NCI-H2227 (cell line): Measurements from ENCODE around the gene SUGP1.
A peak's percentile ranks its signal among the peaks of the same experiment; 100 is the strongest.

Experiments used
- DNase-seq: peaks from one replicate; lab custom pipeline; 2025; ENCODE audit not compliant: unreplicated experiment; lab: John Stamatoyannopoulos, UW

Gene SUGP1

DNA sequence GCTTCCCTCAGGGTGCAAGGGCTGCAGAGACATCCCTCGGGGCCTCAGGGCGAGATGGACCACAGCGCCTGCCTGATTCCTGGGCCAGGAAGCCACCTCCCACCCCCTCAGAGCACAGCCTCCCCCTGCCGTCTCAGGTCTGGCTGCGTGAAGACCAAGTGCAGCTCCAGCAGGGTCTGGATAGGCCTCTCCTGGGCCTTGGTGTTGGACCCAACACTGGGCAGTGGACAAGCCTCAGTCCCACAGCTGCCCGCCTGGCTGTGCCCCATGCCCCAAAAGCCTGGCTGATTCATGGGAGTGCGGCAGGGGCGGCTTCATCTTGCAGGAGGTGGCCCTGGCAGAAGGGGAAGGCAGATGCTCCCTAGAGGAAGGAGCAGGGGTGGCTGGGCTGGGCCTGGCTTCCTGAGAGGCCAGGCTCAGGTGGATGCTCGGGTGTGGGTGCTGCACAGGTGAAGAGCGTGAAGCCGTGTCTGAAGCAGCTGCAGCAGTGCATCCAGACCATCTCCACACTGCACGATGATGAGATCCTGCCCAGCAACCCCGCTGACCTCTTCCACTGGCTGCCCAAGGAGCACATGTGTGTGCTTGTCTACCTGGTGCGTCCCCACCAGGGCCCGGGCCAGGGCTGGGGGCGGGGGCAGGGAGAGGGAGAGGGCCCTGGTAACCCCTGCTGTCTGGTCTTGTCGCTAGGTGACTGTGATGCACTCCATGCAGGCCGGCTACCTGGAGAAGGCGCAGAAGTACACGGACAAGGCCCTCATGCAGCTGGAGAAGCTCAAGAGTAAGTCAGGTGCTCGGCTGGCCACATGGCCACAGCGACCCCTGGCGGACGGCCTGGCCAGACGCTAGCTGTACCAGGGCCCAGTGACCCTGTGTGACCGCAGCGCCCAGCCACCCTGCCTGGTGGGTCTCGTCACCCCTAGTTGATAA, 22.0 kb upstream of the SUGP1 start:
- DNase-seq = peak; percentile 53

DNA sequence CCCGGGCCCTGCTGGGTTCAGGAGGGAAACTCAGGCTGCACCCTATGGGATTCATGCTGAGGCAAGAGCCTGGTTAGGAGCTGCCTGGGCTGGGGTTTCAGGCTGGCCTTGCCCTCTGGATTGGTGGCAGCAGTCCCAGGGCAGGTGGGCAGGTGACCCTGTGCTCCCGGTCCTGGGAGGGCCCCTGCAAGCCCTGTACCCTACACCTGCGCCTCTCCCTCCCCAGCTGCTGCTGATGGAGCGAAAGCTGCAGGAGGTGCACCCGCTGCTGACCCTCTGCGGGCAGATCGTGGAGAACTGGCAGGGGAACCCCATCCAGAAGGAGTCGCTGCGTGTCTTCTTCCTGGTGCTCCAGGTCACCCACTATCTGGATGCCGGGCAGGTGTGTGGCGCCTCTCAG, 20.7 kb upstream of the SUGP1 start:
- no peak for DNase-seq

DNA sequence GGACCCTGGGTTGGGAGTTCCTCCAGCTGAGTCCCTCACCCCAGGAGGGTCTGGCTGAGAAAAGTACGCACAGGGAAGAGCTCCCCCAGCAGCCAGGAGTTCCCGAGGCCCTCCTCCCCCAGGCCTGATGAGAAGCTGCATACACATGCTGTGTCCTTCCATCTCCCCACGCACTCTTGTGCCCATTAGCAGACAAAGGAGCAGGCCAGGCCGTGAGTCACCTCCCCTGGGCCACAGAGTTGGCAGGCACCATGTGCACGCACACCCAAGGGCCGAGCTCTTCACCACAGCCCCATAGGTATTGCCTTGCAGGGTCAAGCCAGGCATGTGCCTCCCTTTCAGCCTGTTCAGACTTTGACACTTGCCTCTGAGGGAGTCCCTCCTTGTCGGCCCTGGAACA, 17.8 kb upstream of the SUGP1 start:
- DNase-seq = no peak

DNA sequence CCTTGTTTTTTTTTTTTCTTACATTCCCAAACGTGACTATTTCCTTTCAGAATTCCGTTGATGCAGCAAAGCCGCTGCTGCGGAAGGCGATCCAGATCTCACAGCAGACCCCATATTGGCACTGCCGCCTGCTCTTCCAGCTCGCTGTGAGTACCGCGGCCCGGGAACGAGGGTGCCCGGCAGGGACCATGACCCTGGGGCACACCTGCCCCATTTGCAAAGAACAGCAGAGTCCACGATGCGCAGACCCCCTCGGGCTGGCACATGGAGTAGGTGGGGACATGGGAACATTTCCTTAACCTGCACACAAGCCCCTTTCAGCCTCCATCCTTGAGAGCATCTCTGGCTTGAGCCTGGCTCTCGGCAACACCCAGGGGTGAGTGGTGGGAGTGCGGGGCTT, 16.8 kb upstream of the SUGP1 start:
- DNase-seq = no peak

DNA sequence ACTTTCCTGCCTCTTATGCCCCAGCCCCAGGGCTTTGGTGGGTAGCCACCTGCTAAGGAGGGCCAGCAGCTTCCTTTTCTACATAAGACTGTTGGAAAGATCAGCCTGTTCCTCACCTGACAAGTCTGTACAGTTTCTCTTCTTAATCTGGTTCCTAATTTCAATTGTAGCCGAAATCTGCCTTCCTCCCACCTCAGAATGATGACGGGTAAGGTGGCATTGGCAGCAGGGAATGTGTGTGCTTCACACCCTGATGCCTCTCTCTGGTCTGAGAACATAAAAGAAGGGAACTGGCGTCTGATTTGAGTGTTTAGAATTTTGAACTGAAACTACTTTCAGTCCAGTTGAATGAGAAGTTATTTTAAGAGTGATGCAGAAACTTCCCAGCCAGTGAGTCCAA, 16.3 kb upstream of the SUGP1 start:
- no peak for DNase-seq

DNA sequence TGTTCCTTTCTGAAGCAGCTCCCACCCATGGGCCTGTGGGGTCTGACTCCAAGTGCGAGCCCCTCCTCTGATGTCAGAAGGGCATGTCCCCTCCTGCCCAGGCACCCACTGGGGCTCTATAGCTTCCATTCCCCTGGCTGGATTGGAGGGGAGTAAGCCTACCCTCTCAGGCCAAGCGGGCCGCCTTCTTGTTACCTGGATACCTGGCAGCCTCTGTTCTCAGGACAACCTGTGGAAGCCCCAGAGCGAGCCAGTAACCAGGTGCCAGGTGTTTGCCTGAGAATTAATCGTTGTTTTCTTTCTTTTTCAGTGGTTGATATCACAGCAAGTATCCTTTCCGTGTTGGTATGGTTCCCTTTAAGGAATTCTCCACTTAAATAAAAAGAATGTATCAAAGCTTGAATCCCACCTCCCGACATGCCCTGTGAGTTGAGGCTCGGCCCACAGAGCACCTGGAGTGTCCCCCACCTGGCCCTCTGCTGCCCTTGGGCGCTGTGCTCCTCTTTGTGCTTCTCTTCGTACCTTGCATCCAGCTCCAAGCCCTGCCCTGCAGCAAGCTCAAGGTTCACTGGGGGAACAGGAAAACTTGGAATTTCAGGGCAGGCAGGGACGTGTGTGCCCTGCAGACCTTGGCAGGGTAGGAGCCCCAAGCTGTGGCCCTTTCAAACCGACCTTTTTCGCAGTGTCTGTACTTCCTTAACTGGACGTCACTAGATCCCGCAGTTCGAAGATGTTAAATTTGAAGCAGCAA, 15.3 kb upstream of the SUGP1 start:
- DNase-seq = no peak

DNA sequence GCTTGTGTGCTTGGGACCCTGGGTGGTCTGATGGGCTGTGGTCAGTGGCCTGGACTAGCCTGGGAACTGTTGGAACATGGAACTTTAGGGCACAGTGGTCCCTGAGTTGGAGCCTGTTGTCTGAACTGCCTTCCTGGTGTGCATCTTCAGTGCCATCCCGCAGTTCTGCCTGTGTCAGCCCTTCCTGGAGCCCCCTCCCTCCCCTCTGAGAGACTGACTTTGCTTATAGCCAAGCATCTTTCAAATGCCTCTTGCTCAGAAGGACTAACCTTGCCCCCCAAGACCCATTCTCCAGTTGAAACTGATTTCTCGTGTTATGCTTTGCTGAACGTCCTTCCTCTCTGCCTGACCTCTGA, 14.7 kb upstream of the SUGP1 start:
- DNase-seq = no peak

DNA sequence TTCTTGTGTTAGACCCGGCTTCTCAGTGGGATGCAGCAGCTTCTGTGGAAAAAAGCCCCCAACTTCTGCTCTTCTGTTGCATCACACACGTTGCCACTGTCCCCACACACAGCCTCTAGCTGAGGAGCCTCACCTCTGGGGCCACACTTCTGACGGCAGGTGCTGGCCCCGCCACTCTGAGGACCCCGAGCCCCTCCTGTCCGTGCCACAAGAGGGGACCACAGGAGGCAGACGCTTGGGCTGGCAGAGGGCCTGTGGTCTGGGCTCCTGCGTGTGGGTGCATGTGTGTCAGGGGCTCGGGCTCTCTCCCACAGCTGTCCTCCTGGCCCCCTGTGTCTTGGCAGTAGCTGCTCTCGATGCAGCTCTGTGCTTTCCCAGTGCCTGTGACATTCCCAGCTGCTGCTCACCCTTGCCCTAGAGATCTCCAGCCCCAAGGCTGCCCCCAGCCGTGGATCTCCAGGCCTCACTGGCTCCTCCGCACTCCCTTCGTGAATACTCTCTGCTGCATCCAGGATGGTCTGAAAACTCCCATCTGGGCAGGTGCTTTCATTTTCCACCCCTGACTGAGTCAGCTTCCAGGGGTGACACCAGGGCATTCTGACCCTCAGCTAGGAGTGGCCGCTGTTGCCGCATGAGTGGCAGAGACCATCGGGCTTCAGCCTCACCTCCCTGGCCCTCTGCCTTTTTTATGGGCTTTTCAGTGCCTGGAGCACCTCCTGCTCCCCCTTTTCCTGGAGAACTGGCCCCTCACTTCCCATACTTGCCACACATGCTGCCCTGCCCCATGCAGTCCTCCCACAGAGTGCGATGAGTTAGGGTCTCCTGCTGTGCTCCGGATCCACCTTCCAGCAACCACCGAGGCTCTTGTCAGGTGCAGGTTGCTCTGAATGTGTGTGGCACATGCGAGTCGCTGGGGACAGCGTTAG, 14.0 kb upstream of the SUGP1 start:
- DNase-seq = no peak

DNA sequence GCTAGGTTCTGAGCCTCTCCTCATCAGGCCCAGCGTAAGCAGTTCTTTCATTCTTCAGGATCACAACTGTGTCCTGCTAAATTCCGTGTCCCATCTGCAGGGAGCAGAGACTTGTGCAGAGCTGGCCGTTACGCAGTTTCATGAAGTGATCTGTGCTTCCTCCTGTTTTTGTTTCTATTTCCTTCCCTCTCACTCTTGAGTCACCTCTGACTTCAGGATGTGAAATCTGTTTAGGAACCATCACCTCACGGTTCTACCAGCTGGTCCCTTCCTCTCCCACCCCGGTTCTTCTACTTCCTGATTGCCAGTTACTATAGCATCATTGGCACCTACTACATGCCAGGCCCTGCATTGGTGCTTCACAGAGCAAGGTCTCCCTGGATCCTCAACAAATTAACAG, 8.8 kb upstream of the SUGP1 start:
- DNase-seq = no peak

DNA sequence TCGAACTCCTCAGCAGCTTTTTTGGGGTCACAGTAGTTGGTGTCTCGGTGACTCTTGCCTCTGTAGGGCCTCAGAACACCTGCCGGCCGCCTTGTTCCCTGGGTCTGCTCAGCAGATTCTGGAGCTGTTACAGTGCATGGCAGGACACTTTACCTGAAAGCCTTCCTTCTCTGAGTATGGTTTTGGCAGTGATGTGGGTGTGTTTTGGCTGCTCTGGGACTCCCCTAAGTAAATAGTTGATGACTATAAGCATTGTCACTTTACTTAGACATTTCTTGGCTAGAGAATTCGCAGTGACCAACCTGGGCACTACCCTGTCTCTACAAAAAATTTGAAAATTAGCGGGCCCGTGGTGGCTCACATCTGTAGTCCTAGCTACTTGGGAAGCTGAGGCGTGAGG, 7.4 kb upstream of the SUGP1 start:
- no peak for DNase-seq

DNA sequence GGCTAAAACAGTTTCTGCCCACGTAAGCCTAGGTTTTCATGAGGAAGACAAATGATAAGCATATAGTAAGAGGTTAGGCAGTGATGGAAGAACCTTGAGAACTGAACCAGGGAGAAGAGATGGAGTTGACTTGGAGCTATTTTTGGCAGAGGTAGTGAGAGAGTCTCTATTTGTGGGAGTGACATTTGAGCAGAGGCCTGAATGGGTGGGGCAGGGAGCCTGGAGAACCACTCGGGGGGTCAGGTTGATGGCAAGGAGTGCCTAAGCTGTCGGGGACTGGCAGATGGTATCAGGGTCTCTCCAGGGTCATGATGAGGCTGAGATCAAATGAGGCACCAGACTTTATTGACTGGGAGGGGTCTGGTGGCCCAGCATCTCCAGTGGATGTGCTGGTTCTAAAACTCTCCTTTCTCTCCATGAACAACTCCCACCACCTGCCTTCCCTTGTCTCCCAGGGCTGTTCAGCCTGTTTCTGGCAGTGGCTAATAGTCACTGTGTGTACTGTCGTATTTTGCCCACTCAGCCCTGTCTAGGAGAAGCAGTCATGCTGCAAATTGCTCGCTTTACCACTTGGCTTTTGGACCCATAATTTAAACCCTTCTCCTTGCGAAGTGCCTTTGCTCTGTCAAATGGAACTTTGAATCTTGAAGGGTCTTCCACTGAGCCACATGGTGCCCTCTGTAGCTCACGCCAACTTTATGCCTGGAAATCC, 3.9 kb upstream of the SUGP1 start:
- no peak for DNase-seq

DNA sequence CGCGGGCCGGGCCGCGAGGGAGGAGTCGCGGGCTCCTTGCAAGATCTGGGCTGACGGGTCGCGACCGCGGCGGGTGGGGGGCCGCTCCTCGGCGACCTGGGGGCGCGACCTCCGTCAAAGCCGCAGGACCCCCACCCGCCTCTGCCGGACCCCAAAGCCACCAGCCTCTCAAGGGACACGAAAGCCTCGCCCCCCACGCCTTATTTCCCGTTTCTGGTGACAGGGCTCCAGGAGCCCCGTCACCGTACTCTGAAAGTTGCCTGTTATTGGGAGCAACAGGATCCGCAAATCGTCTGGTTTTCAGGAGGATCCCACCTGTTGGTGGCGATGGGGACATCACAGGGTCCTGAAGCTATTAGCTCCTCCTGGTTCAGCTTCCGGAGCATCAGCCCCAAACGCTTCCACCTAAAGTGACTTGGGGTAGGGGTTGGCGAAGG, 850 bp upstream of the SUGP1 start:
- peak; percentile 15 for DNase-seq

DNA sequence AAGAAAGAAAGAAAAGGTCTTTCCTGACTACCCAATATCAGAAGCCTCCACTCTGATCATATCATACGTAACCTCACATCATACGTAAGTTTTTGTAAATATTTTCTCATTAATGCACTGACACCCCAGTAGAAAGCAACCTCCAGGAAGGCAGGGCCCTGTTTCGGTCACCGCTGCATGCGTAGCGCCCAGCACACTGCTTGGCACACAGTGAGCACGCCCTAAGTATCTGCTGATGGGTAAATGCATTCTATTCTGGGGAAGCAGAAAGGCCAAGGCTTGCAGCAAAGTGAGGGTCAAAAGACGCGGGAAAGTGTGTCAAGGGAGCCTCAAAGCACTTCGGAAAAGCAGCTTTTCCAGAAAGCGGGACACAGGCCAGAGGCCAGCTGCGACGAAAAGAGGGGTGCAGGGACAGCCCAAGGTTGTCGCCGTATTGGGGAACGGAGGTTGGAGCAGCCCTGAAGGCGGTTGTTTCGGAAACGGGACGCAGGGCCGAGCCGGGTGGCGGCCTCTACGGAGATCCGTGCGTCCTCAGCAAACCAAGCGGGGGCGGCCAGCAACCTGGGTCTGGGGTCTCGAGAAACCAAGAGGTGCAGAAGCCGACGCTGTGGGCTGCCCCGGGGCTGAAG, 463 bp downstream of the SUGP1 start:
- DNase-seq = no peak

DNA sequence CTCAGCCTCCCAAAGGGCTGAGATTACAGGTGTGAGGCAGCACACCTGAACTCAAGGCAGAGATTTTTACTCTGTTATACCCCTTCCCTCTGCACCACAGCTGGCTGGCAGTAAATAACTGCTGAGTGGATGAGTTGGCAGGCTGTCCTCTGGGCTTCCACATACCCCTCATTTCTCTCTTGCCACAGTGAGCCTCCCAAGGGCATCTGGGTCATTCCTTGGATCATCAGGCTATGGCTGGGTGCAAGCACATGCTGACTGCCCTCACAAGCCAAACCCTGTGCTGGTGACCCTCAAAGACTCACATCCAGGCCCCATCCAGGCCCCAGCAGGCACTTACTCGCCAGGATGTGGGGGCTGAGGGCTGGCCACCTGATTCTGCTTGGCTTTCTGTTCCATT, 4.2 kb downstream of the SUGP1 start:
- no peak for DNase-seq

DNA sequence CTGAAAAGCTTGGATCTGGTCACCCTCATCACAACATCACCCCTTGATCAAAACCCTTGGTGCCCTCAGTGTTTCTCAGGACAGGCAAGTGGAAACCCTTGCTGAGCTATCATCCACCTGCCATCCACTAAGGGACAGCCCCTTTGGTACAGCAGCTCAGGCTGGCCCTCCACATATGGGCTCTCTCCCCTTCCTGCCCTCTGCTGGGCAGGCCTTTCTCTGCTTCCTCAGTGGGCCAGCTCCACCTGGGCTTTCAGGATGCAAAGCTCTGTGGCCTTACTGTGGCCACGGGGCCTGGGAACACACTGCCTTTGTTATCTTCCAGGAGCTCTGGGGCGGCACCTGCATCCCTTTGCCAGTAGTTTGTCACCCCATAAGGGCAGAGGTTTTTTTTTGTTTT, 4.9 kb downstream of the SUGP1 start:
- DNase-seq = no peak

DNA sequence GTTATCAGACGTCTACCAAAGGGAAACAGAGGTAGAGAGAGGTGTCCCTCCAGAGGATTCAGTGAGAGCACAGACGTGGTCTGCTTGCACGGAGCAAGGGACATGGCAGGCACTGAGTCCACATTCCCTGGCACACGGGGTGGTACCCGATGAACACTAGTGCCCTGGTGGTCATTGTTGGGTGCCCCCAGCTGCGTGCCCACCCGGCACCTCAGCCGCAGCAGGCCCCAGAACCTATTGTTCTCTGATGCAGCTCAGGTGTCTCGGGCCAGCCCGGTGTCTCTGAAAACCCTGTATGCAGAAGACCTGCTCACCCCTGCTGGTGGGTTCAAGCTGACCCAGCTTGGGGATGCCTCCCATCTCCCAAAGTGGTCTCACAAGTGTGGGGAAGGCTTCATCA, 11.9 kb downstream of the SUGP1 start:
- DNase-seq = no peak

DNA sequence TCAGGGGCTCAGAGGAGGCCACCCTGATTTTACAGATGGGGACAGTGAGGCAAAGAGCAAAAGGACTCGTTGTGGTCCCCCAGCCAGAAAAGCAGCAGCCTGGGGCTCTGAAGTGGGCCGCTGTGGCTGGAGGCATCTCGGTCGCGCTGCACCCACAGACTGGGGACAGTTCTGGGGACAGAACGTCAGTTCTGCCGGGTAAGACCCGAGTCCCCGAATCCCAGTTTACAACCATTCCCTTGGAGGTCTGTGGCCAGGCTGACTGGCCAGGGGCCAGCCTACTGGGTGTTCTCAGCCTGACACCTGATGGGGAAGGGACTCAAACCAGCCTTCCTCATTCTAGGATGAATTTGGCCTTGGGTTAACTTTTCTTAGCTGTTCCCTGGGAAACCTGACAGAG, 14.1 kb downstream of the SUGP1 start:
- DNase-seq = no peak

DNA sequence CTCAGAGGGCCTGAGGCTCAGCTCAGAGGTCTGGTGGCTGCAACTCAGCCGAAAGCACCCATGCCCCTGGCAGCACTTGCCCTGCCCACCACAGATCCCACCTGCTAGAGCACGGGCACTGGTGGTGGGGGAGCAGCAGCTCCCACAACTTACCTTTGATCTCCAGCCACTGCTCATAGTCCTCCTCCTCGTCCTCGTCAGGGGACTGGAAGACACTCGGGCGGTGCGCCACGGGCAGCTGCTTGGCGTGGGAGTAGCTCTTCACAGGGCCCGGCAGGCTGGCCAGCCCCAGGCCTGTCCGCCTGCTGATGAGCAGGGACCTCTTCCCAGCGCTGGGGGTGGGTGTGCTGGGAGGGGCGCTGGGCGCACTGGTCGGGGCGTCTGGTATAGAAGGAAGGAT, 14.6 kb downstream of the SUGP1 start:
- DNase-seq = no peak

DNA sequence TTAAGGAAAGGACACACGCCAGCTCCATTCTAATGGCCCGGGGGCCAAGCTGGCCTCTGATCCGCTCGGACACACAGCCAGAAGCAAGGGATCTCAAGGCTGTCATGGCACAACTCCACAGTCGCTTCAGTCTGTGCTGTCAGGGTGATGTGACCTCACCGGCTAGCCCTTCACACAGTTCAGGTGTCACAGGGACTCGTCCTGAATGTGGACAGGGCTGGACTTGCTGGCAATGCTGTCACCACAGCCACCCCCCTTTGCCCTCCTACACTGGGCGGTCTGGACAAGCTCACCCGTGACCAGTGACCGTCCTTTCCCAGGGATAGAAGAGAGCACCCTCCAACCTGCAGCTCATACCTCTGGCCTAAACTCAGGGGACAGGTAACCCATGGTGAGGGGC, 15.2 kb downstream of the SUGP1 start:
- no peak for DNase-seq
